ENCODE results near the gene THRA. TPM values are rescaled to one million over a fixed set of nuclear protein-coding genes. Genes with fewer than 3 reads are reported as not detected.

The THRA gene
- total and polyA plus RNA-seq, 9 of the 15 experiments (the other 6 are each of a cell fraction or from before 2014, with no cell fraction given), result 0.34 to 23.4 (median 12.7) TPM

DNA sequence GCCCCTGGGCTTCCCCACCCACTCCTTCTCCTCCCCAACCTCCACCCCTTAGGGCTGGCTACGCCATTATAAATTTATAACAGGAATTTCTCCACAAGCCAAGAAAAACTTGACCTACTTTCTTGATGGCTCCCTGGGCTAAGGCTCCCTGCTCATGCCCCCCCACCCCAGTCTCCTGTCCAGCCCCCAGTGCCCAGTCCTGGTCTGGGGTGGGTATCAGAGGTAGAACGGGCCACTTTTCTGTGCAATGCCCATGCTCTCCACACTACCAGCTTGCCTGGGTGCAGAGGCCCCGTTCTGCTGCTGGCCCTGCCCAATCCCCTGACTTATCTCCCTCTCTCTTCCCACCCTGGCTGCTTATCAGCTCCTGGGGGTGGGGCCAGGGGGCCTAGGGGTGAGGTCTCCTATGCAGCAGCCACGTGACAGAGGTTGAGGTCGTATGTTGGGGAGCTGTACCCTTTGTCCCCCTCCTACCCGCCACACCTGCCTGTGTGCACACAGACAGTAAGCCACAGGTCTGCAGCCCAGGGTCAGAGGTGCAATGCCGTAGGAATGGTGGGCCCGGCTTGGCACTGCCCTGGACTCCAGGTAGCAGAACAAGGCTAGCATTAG lies 10.1 kb downstream of the THRA start (continued):
- TF ChIP-seq, protein P1, sequence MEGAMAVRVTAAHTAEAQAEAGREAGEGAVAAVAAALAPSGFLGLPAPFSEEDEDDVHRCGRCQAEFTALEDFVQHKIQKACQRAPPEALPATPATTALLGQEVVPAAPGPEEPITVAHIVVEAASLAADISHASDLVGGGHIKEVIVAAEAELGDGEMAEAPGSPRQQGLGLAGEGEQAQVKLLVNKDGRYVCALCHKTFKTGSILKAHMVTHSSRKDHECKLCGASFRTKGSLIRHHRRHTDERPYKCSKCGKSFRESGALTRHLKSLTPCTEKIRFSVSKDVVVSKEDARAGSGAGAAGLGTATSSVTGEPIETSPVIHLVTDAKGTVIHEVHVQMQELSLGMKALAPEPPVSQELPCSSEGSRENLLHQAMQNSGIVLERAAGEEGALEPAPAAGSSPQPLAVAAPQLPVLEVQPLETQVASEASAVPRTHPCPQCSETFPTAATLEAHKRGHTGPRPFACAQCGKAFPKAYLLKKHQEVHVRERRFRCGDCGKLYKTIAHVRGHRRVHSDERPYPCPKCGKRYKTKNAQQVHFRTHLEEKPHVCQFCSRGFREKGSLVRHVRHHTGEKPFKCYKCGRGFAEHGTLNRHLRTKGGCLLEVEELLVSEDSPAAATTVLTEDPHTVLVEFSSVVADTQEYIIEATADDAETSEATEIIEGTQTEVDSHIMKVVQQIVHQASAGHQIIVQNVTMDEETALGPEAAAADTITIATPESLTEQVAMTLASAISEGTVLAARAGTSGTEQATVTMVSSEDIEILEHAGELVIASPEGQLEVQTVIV (CRISPR knock-in tag; IDR thresholded peaks at IDR 0.05; ENCODE audit: borderline replicate concordance), result no peak
- TF ChIP-seq NR2F6 (CRISPR knock-in tag; IDR thresholded peaks at IDR 0.05) (no peak), MAFK (IDR thresholded peaks at IDR 0.05; ENCODE audit: low read length) (no peak), HES1 (IDR thresholded peaks at IDR 0.05; ENCODE audit: low read depth) (peak; percentile 56; the same call in 1 of the 2 replicates), TOE1 (IDR thresholded peaks at IDR 0.05; ENCODE audit: borderline replicate concordance) (peak; percentile 40; the same call in 1 of the 2 replicates), TOE1 (CRISPR knock-in tag; IDR thresholded peaks at IDR 0.05; ENCODE audit: borderline replicate concordance, low read depth) (no peak), L3MBTL2 (IDR thresholded peaks at IDR 0.05) (peak; percentile 70), BHLHE40 (IDR thresholded peaks at IDR 0.05; ENCODE audit: low read length) (peak; percentile 58; the same call in 1 of the 2 replicates), ZNF668 (CRISPR knock-in tag; IDR thresholded peaks at IDR 0.05) (0 out of 2 replicates have a peak, but pooled peaks have one; percentile 29), HDAC1 (IDR thresholded peaks at IDR 0.05) (0 out of 4 replicates have a peak, but pooled peaks of 1 of the 2 experiments have one; percentile 27)
- TF ChIP-seq, protein P2, sequence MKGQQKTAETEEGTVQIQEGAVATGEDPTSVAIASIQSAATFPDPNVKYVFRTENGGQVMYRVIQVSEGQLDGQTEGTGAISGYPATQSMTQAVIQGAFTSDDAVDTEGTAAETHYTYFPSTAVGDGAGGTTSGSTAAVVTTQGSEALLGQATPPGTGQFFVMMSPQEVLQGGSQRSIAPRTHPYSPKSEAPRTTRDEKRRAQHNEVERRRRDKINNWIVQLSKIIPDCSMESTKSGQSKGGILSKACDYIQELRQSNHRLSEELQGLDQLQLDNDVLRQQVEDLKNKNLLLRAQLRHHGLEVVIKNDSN (CRISPR knock-in tag; IDR thresholded peaks at IDR 0.05), result peak; percentile 51
- TF ChIP-seq, protein P3, sequence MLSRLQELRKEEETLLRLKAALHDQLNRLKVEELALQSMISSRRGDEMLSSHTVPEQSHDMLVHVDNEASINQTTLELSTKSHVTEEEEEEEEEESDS (CRISPR knock-in tag; IDR thresholded peaks at IDR 0.05), result no peak
- TF ChIP-seq, protein P4, sequence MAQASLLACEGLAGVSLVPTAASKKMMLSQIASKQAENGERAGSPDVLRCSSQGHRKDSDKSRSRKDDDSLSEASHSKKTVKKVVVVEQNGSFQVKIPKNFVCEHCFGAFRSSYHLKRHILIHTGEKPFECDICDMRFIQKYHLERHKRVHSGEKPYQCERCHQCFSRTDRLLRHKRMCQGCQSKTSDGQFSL (CRISPR knock-in tag; IDR thresholded peaks at IDR 0.05), result peak; percentile 67; the same call in 1 of the 2 replicates
- TF ChIP-seq, protein P4 (tag; IDR thresholded peaks at IDR 0.05), result peak in 1 of 2 experiments; percentile 58; a peak in 1 of 4 replicates

Measured in K562 (cell line).